Cardiac muscle cell (in vitro differentiated cells and primary cell): Measurements from ENCODE around the gene CALN1. TPM values are rescaled to one million over a fixed set of nuclear protein-coding genes. Genes with fewer than 3 reads are reported as not detected.

Experiments
- DNase-seq, 2 donors: peaks; one replicate each; pipeline versions ENCODE4 v3.0.0 to v3.0.0-alpha.2; 2010 to 2017; ENCODE audit warnings: low read depth in 1 of 2, low spot score in 1 of 2
- H3K27ac ChIP-seq: fragments of 200-600 bp; sonication (generic); 2 replicates; pipeline ENCODE4 v1.5.1; 2016
- H3K27me3 ChIP-seq: fragments of 200-600 bp; sonication (generic); 2 replicates; pipeline ENCODE4 v1.6.0; 2016; ENCODE audit warnings: control low read depth
- H3K36me3 ChIP-seq: fragments of 200-600 bp; sonication (generic); 2 replicates; pipeline ENCODE4 v1.5.1; 2016; ENCODE audit warnings: control low read depth
- H3K4me1 ChIP-seq: fragments of 200-600 bp; sonication (generic); 2 replicates; pipeline ENCODE4 v1.8.1; 2017; ENCODE audit warnings: low read depth, mild to moderate bottlenecking, mixed run types
- H3K4me3 ChIP-seq: fragments of 200-600 bp; sonication (generic); 2 replicates; pipeline ENCODE4 v1.5.1; 2016; ENCODE audit warnings: mild to moderate bottlenecking
- H3K9me3 ChIP-seq: fragments of 200-600 bp; sonication (generic); 2 replicates; pipeline ENCODE4 v1.5.1; 2017; ENCODE audit warnings: low read depth, mild to moderate bottlenecking, control low read depth
- CTCF ChIP-seq: IDR thresholded peaks from 2 replicates; pipeline ENCODE4 v1.5.1; 2012; ENCODE audit warnings: low read depth, mild to moderate bottlenecking, low read length
- polyA plus RNA-seq: library from polyadenylated mRNA; unstranded; fragments of >200 nt; fragmentation: Nextera tagmentation; extraction: Ambion mirVana; gene quantifications from 2 replicates; pipeline ENCODE4 v1.2.1, GENCODE V29; 2016
- total RNA-seq: library from RNA; depleted of rRNA; stranded (reverse); fragments of >200 nt; gene quantifications from 2 replicates; pipeline ENCODE4 v1.2.3, GENCODE V29; 2016

The CALN1 gene
- total and polyA plus RNA-seq, 2 experiments from 2014 or later, result 0.03 to 0.18 TPM

- Histone ChIP-seq H3K9me3 (no peaks in the 10 kb centered on the region), H3K27me3 (no peaks in the 10 kb centered on the region), H3K36me3 (no peaks in the 10 kb centered on the region), H3K4me3 (no peak overlapping the region), H3K4me1 (no peaks in the 10 kb centered on the region), H3K27ac (no peak overlapping the region)
- no peak for TF ChIP-seq CTCF
- DNase-seq, result no peak
Observed at GRCh38 chr7:72163271-72163670, 248.9 kb downstream of the CALN1 start.

GRCh38 chr7:72161534-72161933 is 250.6 kb downstream of the CALN1 start:
- no peak for DNase-seq
- H3K36me3 ChIP-seq, result no peaks in the 10 kb centered on the region
- no peak overlapping the region for H3K27ac ChIP-seq

GRCh38 chr7:72159911-72160310 is 252.2 kb downstream of the CALN1 start:
- H3K27ac ChIP-seq, result no peak overlapping the region
- no peaks in the 10 kb centered on the region for H3K27me3 ChIP-seq
- H3K4me1 ChIP-seq, result no peaks in the 10 kb centered on the region
- no peaks in the 10 kb centered on the region for H3K36me3 ChIP-seq
- TF ChIP-seq CTCF, result no peak
- no peak overlapping the region for H3K4me3 ChIP-seq
- H3K9me3 ChIP-seq, result no peaks in the 10 kb centered on the region
- no peak for DNase-seq

More at GRCh38 chr7:72161534-72161933, 250.6 kb downstream of the CALN1 start:
- Histone ChIP-seq H3K4me3 (no peak overlapping the region), H3K27me3 (no peaks in the 10 kb centered on the region), H3K9me3 (no peaks in the 10 kb centered on the region), H3K4me1 (no peaks in the 10 kb centered on the region)
- no peak for TF ChIP-seq CTCF

- H3K9me3 ChIP-seq, result no peaks in the 10 kb centered on the region
- H3K4me1 ChIP-seq, result peaks cover 5% of the 10 kb centered on the region
- no peak for DNase-seq
Observed at GRCh38 chr7:72156671-72157070, 255.5 kb downstream of the CALN1 start.

GRCh38 chr7:72153132-72153512 is 259.0 kb downstream of the CALN1 start:
- H3K36me3 ChIP-seq, result no peaks in the 10 kb centered on the region
- no peak overlapping the region for H3K4me3 ChIP-seq
- TF ChIP-seq CTCF, result no peak
- H3K27ac ChIP-seq, result no peak overlapping the region
- H3K4me1 ChIP-seq, result peaks cover 5% of the 10 kb centered on the region
- H3K27me3 ChIP-seq, result no peaks in the 10 kb centered on the region
- no peaks in the 10 kb centered on the region for H3K9me3 ChIP-seq
- DNase-seq, result no peak

More at GRCh38 chr7:72156671-72157070, 255.5 kb downstream of the CALN1 start:
- Histone ChIP-seq H3K27ac (no peak overlapping the region), H3K36me3 (no peaks in the 10 kb centered on the region), H3K27me3 (no peaks in the 10 kb centered on the region), H3K4me3 (no peak overlapping the region)
- no peak for TF ChIP-seq CTCF
